Type B pancreatic cell (in vitro differentiated cells): ENCODE data around the gene TAF4B. TPM values are rescaled to one million over a fixed set of nuclear protein-coding genes. Genes with fewer than 3 reads are reported as not detected.
"Not testable (repeated sequence)": the region's sequence is repeated elsewhere in the genome, so short reads cannot be mapped to it uniquely, and the experiment has no call there.

Experiments
- DNase-seq: peaks from one replicate; pipeline ENCODE4 v3.0.0; 2021; ENCODE audit warnings: mixed read lengths; ENCODE audit not compliant: unreplicated experiment; ENCODE audit errors: extremely low spot score
- H3K27ac Mint-ChIP-seq: 2 replicates; pipeline ENCODE4 v1.8.0; 2021; ENCODE audit warnings: mild to moderate bottlenecking, mixed read lengths
- H3K27me3 Mint-ChIP-seq: 2 replicates; pipeline ENCODE4 v1.8.0; 2021; ENCODE audit warnings: mixed read lengths
- H3K36me3 Mint-ChIP-seq: 2 replicates; pipeline ENCODE4 v1.8.0; 2021; ENCODE audit warnings: mixed read lengths
- H3K4me1 Mint-ChIP-seq: one replicate; pipeline ENCODE4 v1.8.0; 2021; ENCODE audit warnings: mixed read lengths; ENCODE audit not compliant: unreplicated experiment
- H3K4me3 Mint-ChIP-seq: 2 replicates; pipeline ENCODE4 v1.8.0; 2021; ENCODE audit warnings: mild to moderate bottlenecking, mixed read lengths
- H3K9me3 Mint-ChIP-seq: 2 replicates; pipeline ENCODE4 v1.8.0; 2021; ENCODE audit warnings: mixed read lengths
- total RNA-seq: library from RNA; stranded (reverse); gene quantifications from 2 replicates; pipeline ENCODE4 v1.2.1, GENCODE V29; 2021; ENCODE audit warnings: low replicate concordance
- TF ChIP-seq, protein P1 (sequence below): fragments of 200-600 bp; sonication (generic); conservative IDR thresholded peaks from 2 replicates; pipeline ENCODE4 v1.5.0; 2021; ENCODE audit warnings: antibody characterized with exemption, mild to moderate bottlenecking

Gene TAF4B
- total RNA-seq, 1 donor from 2014 or later = 5.1 TPM

DNA sequence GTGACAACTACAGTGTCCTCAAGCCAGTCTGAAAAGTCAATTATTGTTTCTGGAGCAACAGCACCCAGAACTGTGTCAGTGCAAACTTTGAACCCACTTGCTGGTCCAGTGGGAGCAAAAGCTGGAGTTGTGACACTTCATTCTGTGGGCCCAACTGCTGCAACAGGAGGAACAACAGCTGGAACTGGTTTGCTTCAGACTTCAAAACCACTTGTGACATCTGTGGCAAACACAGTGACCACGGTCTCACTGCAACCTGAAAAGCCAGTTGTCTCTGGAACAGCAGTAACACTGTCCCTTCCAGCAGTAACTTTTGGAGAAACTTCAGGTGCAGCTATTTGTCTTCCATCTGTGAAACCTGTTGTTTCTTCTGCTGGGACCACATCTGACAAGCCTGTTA is 59.8 kb downstream of the TAF4B start:
- no peak overlapping the region for H3K4me3 Mint-ChIP-seq
- H3K4me1 Mint-ChIP-seq = no peaks in the 10 kb centered on the region
- TF ChIP-seq, protein P1, sequence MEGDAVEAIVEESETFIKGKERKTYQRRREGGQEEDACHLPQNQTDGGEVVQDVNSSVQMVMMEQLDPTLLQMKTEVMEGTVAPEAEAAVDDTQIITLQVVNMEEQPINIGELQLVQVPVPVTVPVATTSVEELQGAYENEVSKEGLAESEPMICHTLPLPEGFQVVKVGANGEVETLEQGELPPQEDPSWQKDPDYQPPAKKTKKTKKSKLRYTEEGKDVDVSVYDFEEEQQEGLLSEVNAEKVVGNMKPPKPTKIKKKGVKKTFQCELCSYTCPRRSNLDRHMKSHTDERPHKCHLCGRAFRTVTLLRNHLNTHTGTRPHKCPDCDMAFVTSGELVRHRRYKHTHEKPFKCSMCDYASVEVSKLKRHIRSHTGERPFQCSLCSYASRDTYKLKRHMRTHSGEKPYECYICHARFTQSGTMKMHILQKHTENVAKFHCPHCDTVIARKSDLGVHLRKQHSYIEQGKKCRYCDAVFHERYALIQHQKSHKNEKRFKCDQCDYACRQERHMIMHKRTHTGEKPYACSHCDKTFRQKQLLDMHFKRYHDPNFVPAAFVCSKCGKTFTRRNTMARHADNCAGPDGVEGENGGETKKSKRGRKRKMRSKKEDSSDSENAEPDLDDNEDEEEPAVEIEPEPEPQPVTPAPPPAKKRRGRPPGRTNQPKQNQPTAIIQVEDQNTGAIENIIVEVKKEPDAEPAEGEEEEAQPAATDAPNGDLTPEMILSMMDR = no peak

DNA sequence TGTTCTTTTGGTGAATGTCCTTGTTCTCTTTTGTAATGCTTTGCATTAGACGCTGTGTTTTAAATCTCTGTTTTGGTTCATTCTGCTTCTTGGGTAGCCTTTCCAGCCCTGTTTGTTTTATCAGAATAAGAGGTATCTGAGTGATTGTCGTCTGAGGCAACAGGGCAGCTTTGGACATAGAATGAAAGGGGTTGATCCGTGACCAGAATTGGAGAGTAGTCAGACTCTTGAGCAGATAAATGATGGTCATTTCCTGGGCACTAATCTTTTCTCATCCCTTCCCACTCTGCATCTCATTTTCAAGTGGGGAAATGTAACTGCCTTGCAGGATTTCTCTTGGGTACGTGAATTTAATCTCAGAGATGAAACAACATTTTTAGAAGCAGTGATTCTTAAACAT is 61.4 kb downstream of the TAF4B start:
- no peak overlapping the region for H3K4me3 Mint-ChIP-seq
- no peaks in the 10 kb centered on the region for H3K9me3 Mint-ChIP-seq
- H3K27me3 Mint-ChIP-seq = no peaks in the 10 kb centered on the region
- TF ChIP-seq, protein P1 = no peak
- peaks cover 20% of the 10 kb centered on the region for H3K36me3 Mint-ChIP-seq
- no peaks in the 10 kb centered on the region for H3K4me1 Mint-ChIP-seq
- no peak overlapping the region for H3K27ac Mint-ChIP-seq
- DNase-seq = no peak

More for the DNA sequence above, 59.8 kb downstream of the TAF4B start:
- H3K36me3 Mint-ChIP-seq = peaks cover 23% of the 10 kb centered on the region
- no peaks in the 10 kb centered on the region for H3K9me3 Mint-ChIP-seq
- DNase-seq = no peak
- H3K27me3 Mint-ChIP-seq = no peaks in the 10 kb centered on the region
- H3K27ac Mint-ChIP-seq = peak overlapping the region; percentile 72

DNA sequence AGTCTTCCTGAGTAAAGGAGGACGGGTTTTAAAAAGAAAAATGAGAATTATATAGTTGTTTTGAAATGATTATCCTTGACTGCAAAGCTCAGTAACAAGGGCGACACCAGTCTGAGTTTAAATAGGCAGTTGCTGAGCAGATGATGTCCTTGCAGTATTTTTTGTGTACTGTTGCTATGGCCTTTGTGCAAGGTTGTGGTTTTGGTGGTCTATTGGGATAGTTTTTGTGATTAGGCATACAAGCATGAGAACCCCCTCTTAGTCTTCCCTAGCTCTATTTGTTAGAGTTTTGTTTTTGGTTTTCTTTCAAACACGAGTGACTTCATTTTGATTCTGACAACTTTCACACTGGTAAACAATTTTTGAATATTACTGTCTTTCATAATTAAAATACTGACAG is 64.1 kb downstream of the TAF4B start:
- no peak for DNase-seq
- no peak overlapping the region for H3K27ac Mint-ChIP-seq
- TF ChIP-seq, protein P1 = no peak
- H3K4me3 Mint-ChIP-seq = no peak overlapping the region
- H3K36me3 Mint-ChIP-seq = peaks cover 9% of the 10 kb centered on the region
- no peaks in the 10 kb centered on the region for H3K4me1 Mint-ChIP-seq
- H3K9me3 Mint-ChIP-seq = no peaks in the 10 kb centered on the region
- H3K27me3 Mint-ChIP-seq = no peaks in the 10 kb centered on the region

DNA sequence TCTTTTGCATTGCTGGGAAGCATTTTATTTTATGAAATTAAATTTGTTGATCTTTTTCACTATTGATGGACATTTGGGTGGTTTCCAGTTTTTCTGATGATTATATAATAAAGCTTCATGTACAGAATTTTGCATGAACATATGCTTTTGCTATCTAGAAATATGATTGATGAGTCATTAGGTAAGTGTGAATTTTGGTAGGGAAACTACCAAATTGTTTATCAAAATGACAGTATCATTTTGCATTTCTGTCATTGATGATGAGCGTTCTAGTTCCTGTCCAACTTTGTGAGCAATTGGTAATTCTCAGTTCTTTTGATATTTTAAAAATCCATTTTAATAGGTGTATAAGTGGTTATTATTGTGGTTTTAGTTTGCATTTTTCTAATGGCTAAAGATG is 67.7 kb downstream of the TAF4B start:
- no peaks in the 10 kb centered on the region for H3K27me3 Mint-ChIP-seq
- DNase-seq = no peak
- H3K9me3 Mint-ChIP-seq = no peaks in the 10 kb centered on the region
- no peak overlapping the region for H3K27ac Mint-ChIP-seq
- H3K4me3 Mint-ChIP-seq = no peak overlapping the region
- H3K36me3 Mint-ChIP-seq = no peaks in the 10 kb centered on the region
- TF ChIP-seq, protein P1 = no peak
- no peaks in the 10 kb centered on the region for H3K4me1 Mint-ChIP-seq

GRCh38 chr18:26298107-26298506 is 71.9 kb downstream of the TAF4B start:
- peaks cover 4% of the 10 kb centered on the region for H3K36me3 Mint-ChIP-seq
- H3K4me3 Mint-ChIP-seq = no peak overlapping the region
- H3K27ac Mint-ChIP-seq = no peak overlapping the region
- no peaks in the 10 kb centered on the region for H3K9me3 Mint-ChIP-seq
- DNase-seq = no peak
- no peaks in the 10 kb centered on the region for H3K4me1 Mint-ChIP-seq
- no peaks in the 10 kb centered on the region for H3K27me3 Mint-ChIP-seq
- TF ChIP-seq, protein P1 = no peak

DNA sequence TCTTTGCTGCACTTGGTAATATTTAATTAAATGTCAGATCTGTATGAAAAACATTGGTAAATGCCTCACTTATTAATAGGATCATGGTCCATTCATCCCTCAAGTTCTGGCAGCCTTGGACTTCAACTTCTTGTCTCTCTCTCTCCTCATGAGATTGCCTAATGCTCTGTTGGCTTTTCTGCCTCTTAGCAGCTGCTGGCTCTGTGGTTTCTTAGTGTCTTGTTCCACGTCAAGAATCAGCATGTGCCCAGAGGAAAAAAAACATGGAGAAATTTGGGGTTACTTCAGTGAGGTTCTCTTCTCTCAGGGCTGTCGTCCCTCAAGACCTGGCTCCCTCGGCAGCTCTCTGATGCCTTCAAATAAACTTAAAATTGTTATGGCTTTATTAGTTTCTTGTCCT is 75.4 kb downstream of the TAF4B start:
- no peaks in the 10 kb centered on the region for H3K27me3 Mint-ChIP-seq
- no peaks in the 10 kb centered on the region for H3K4me1 Mint-ChIP-seq
- no peak overlapping the region for H3K4me3 Mint-ChIP-seq
- no peak overlapping the region for H3K27ac Mint-ChIP-seq
- H3K36me3 Mint-ChIP-seq = peaks cover 4% of the 10 kb centered on the region
- TF ChIP-seq, protein P1 = no peak
- DNase-seq = no peak
- H3K9me3 Mint-ChIP-seq = no peaks in the 10 kb centered on the region

GRCh38 chr18:26303222-26303621 is 77.0 kb downstream of the TAF4B start:
- not testable (repeated sequence) for H3K4me3 Mint-ChIP-seq, H3K36me3 Mint-ChIP-seq, DNase-seq, H3K9me3 Mint-ChIP-seq, H3K27ac Mint-ChIP-seq, H3K4me1 Mint-ChIP-seq, H3K27me3 Mint-ChIP-seq
